ENCODE data around the gene EPHB2. TPM values are rescaled to one million over a fixed set of nuclear protein-coding genes. Genes with fewer than 3 reads are reported as not detected.

Gene EPHB2
- polyA plus RNA-seq, 1 donor from 2014 or later, result not detected

DNA sequence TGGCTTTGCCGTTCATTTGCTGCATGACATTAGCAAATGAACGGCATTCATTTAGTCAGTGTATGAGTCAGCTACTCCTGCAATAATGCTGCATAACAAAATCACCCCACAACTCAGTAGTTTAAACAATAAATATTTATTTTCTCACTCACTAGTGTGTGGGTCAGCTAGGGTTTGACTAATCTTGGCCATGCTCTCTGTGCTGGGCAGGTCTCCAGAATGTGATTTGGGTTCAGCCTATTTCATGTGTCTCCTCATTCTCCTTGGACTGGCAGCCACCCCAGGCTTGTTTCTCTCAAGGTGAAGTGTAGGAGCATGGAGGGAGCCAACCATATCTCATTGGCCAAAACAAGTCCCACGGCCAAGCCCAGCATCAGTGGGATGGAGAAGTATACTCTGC lies 157.7 kb downstream of the EPHB2 start:
- peaks cover 2% of the 10 kb centered on the region for H3K36me3 Mint-ChIP-seq

DNA sequence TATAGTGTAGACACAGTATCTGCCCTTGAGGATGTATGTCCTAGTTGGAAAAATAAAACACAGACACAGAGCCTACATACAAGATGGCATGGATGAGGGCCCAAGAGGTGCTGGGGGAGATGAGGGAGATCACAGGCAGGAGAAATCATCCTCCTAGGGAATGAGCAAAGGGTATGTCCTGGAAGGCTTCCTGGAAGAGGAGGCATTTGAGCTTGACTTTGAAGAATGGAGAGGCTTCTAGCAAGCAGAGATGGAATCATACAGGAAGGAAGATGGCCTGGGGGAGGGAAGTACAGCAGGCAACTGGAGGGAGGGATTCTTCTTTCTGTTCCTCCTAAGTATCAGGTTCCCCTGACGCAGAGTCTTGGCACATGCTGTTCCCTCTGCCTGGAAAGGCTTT lies 158.7 kb downstream of the EPHB2 start:
- Mint-ChIP-seq H3K4me1 (peaks cover 0 to 2% (median 0%) of the 10 kb centered on the region in 3 donors), H3K4me3 (no peak overlapping the region), H3K36me3 (peaks cover 2% of the 10 kb centered on the region), H3K9me3 (peaks cover 0 to 11% (median 0%) of the 10 kb centered on the region in 3 donors), H3K27ac (peak overlapping the region in 1 of 3 donors; percentile 67), H3K27me3 (peaks cover 27% of the 10 kb centered on the region)

More for the DNA sequence above, 157.7 kb downstream of the EPHB2 start:
- Mint-ChIP-seq H3K27me3 (peaks cover 27% of the 10 kb centered on the region), H3K4me1 (peaks cover 0 to 2% (median 0%) of the 10 kb centered on the region in 3 donors), H3K9me3 (peaks cover 0 to 11% (median 0%) of the 10 kb centered on the region in 3 donors), H3K27ac (no peak overlapping the region), H3K4me3 (no peak overlapping the region)

DNA sequence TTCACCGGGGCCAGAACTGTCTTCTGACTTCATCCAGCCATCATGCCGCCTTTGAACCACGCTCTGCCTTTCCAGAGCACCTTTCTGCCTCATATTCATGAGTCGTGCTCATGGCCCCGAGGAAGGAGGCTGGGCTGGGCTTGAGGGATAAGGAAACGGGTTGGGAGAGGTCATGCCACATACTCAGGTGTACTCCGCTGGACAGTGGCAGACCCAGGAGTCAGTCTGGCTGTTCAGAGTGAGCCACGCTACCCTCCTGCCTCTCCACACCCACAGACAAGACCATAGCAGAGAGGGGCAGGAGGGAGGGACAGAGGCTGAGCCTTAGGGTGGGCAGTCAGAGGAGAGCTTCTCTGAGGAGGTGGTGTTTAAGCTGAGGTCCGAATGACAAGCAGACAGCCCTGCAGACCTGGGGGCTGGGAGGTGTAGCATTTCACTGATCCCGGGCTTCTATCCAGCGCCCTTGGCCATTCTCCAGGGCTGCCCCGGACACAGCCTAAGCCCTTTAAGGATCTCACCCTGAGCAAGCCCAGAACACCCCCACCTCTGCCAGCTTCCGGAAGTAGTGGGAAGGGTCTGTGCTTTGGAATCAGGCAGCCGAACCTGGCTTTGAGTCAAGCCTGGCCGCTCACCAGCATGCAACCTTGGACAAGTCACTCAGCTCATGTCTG lies 159.7 kb downstream of the EPHB2 start:
- peaks cover 24% of the 10 kb centered on the region for H3K27me3 Mint-ChIP-seq
- peaks cover 0 to 11% (median 0%) of the 10 kb centered on the region in 3 donors for H3K9me3 Mint-ChIP-seq
- H3K4me3 Mint-ChIP-seq, result no peak overlapping the region
- peaks cover 2% of the 10 kb centered on the region for H3K36me3 Mint-ChIP-seq
- no peak overlapping the region for H3K27ac Mint-ChIP-seq
- peaks cover 0 to 2% (median 0%) of the 10 kb centered on the region in 3 donors for H3K4me1 Mint-ChIP-seq

DNA sequence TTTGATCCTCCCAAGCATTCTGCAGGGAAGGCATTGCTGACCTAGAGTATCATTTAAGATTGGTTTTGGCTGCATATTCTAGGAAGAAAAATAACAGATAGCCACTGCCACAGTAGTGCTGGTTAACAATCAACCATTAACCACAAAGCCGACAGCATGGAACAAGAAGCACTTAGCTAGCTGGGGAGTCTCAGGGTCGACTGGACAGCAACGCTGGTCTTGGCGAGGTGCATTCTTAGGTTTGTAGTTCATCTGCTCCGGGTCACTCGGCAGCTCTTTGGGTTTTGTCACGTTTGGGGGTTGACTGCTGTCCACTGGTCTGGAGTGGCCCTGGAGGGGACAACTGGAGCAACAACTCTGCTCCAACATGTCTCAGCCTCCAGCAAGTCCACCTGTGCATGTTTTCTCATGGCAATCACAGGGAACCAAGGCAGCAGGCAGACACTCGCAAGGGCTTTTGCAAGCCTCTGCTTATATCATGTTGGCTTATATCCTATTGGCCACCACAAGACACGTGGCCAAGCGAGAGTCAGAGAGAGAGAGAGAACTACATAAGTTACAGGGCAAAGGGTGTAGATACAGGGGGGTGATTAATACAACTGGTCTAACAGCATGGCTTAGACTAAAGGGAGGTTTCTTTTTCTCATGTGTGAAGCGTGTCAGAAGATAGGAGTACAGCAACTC lies 162.5 kb downstream of the EPHB2 start:
- peaks cover 6% of the 10 kb centered on the region for H3K27me3 Mint-ChIP-seq
- H3K4me3 Mint-ChIP-seq, result no peak overlapping the region
- H3K4me1 Mint-ChIP-seq, result no peaks in the 10 kb centered on the region
- H3K27ac Mint-ChIP-seq, result no peak overlapping the region
- H3K9me3 Mint-ChIP-seq, result peaks cover 0 to under 1% (median 0%) of the 10 kb centered on the region in 3 donors
- H3K36me3 Mint-ChIP-seq, result no peaks in the 10 kb centered on the region

DNA sequence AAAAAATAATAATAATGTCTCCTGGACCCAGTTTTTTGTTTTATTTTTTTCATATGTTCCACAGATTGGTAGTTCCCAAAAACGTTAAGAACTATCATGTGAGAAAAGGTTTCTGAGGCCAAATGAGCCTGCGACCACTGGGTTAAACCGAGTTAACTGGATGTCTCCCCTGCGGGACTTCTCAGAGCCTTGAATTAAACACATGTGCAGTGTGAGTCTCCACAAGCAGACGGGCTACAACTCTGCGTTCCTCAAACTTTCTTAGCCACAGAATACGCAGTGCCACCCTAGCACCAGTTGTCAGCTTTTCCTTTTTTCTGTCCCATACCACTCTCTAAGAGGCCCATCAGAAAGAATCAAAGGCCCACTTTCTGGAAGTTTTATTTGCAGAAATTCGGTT lies 164.1 kb downstream of the EPHB2 start:
- H3K4me1 Mint-ChIP-seq, result no peaks in the 10 kb centered on the region
- H3K4me3 Mint-ChIP-seq, result no peak overlapping the region
- H3K9me3 Mint-ChIP-seq, result no peaks in the 10 kb centered on the region

DNA sequence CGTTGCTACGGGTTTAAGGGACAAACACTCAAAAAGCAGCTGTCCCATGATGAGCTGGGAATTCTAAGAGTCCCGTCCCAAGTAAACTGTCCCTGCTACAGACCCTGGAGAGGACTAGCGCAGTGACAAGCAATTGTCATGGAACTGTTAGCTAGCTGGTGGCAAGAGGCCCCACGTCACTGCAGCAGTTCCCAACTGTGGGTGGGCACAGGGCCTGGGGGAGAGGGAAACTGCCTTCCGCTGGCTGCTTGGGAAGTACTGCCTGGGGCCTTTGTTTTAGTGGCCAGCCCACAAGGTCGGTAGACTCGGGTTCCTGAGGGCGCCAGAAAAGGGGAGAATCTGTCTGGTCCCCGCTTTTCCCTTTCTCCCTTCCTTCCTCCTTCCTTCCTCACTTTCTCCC lies 164.6 kb downstream of the EPHB2 start:
- Mint-ChIP-seq H3K4me3 (no peak overlapping the region), H3K36me3 (no peaks in the 10 kb centered on the region), H3K4me1 (no peaks in the 10 kb centered on the region), H3K27ac (no peak overlapping the region), H3K27me3 (peaks cover 7% of the 10 kb centered on the region), H3K9me3 (no peaks in the 10 kb centered on the region)

More for the DNA sequence above, 164.1 kb downstream of the EPHB2 start:
- Mint-ChIP-seq H3K27ac (no peak overlapping the region), H3K27me3 (peaks cover 9% of the 10 kb centered on the region), H3K36me3 (no peaks in the 10 kb centered on the region)

DNA sequence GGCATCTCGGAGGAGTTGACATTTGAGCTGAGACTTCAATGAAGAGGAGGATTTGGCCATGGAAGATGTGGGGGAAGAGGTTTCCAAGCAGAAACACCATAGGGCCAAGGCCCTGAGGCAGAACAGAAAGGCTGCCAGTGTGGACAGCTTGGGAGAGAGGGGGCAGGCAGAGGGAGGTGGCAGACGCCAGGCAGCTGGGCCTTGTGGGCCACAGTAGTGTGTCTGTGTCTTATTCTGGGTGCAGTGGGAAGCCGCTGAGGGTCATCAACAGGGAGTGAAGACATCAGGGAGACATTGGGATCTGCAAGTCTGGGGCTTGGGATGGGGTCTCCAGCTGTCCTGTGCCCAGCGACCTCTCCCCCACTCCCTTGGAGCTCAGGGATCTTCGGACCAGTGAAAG lies 165.2 kb downstream of the EPHB2 start:
- Mint-ChIP-seq H3K9me3 (no peaks in the 10 kb centered on the region), H3K36me3 (peaks cover 1% of the 10 kb centered on the region)

DNA sequence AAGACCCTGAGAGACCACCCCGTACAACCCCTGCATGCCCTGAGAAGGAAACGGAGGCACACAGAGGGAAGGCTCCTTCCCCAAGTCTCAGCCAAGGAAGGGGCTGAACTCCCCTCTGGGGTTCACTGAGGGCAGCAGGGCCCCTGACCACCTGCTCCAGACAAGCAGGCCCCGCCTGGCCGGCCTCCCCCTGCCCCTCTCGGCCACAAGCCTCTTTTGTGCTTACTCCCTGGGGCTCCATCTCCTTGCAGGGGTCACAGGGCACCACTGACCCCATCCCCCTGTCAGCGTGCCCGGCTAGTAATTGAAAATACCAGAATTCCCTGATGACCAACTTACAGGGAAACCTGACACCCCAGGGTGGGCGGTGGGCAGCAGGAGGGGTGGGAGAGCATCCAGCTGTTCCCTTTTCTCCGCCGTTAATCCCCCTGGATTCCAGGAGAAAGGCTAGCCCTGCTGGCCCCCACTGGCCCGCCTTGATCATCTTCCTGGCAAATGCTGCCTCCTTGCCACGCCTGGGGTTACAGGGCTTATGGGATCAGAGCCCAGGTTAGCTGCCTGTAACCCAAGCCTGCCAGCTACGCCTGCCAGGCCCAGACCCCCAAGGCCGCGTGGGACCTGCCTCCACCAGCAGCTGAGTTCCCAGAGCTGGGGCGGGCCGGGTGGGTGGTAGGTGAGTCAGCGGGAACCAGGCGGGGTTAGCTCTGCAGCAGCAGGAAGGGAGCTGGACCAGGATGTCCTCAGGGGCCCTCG lies 165.9 kb downstream of the EPHB2 start:
- H3K4me3 Mint-ChIP-seq, result no peak overlapping the region

More for the DNA sequence above, 165.2 kb downstream of the EPHB2 start:
- Mint-ChIP-seq H3K4me3 (no peak overlapping the region), H3K4me1 (no peaks in the 10 kb centered on the region), H3K27me3 (peaks cover 5% of the 10 kb centered on the region), H3K27ac (no peak overlapping the region)

DNA sequence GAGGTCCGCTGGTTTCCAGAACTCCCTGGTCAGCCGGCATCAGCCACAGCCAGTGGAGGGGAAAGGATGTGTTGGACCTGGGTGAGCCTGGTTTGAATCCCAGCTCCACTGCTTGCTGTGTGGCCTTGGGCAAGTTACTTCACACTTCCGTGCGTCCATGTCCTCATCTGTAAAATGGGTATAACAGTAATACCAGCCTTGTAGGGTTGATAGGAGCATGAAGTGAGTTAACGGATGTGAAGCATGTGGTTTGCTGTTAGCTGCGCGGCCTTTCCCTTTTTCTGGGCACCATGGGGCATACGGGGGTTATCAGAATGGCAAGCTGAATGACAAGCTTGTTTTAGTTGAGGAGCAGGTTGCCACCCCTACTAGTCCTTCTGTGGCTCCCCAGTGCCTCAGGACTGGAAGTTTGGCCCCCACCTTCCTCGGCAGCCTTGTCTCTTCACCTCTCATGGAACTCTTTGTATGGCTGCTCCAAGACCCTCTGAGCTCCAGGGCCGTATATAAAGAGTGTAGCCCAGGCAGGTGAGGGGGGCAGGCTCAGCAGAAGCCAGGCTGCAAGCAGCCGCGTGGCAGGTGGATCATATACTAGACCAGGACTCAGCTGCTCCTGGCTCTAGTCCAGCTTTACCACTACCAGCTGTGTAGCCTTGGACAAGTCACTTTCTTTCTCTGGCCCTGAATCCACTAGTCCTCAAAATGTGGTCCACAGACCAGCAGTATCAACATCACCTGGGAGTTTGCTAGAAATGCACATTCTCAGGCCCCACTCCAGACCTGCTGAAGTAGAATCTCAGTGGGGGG lies 166.7 kb downstream of the EPHB2 start:
- Mint-ChIP-seq H3K4me1 (no peaks in the 10 kb centered on the region), H3K9me3 (no peaks in the 10 kb centered on the region), H3K4me3 (no peak overlapping the region), H3K27ac (no peak overlapping the region), H3K27me3 (peaks cover 5% of the 10 kb centered on the region), H3K36me3 (peaks cover 2% of the 10 kb centered on the region)

More for the DNA sequence above, 165.9 kb downstream of the EPHB2 start:
- Mint-ChIP-seq H3K36me3 (peaks cover 1% of the 10 kb centered on the region), H3K4me1 (no peaks in the 10 kb centered on the region), H3K27ac (no peak overlapping the region), H3K9me3 (no peaks in the 10 kb centered on the region), H3K27me3 (peaks cover 5% of the 10 kb centered on the region)

DNA sequence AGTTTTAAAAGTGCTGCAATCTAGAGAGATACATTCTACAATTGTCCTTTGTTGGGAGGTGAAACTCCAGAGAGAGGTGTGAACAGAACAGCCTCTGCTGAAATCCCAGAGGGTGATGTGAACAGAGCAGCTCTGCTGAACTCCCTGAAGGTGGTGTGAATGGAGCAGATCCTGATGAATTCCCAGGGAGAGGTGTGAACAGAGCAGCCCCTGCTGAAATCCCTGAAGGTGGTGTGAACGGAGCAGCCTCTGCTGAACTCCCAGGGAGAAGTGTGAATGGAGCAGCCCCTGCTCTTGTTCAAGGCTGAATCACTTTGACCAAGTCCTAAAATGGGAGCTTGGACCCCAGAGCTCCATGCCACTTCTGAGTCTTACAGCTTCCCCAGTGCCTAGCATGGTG lies 167.3 kb downstream of the EPHB2 start:
- no peaks in the 10 kb centered on the region for H3K9me3 Mint-ChIP-seq
- no peaks in the 10 kb centered on the region for H3K4me1 Mint-ChIP-seq
- H3K36me3 Mint-ChIP-seq, result peaks cover 2% of the 10 kb centered on the region
- H3K27me3 Mint-ChIP-seq, result peaks cover 5% of the 10 kb centered on the region
- H3K4me3 Mint-ChIP-seq, result no peak overlapping the region
- H3K27ac Mint-ChIP-seq, result no peak overlapping the region

DNA sequence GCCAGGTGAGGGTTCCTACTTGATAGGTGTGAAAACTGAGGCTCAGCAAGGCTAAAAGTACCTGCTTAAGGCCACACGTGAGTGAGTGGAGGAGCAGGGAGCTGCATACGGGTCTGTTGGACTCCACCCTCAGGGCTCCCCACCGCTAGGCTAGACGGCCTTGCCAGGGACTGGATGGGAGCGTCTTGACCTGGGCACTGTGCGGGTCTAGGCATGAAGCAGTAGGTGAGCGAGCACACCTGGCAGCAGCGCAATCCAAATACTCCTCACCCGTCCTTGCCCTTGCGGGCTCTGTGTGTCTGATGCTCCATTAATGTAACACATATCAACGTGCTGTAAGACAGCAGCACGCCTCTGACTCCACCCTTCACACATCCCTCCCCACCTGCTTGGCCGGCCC lies 168.0 kb downstream of the EPHB2 start:
- Mint-ChIP-seq H3K4me1 (no peaks in the 10 kb centered on the region), H3K27ac (no peak overlapping the region)

DNA sequence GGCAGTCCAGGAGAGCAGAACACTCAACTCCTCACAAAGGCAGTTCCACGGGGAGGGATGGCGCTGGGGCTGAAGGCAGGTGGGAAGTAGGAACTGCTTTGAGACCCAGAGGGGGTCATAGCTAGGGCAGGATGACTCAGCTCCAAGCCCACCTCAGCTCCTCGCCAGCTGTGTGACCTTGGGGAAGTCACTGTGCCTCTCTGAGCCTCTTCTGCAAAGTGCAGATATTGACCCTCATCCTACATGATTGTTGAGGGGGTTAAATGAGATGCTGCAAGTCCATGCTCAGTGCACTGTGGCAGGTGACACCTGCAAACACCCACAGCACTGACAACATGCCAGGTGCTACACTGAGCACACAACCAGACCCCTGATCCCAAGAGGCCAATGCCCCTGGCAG lies 168.8 kb downstream of the EPHB2 start:
- H3K9me3 Mint-ChIP-seq, result no peaks in the 10 kb centered on the region
- H3K36me3 Mint-ChIP-seq, result peaks cover 4% of the 10 kb centered on the region
- peaks cover 5% of the 10 kb centered on the region for H3K27me3 Mint-ChIP-seq
- H3K4me1 Mint-ChIP-seq, result no peaks in the 10 kb centered on the region
- H3K27ac Mint-ChIP-seq, result no peak overlapping the region
- no peak overlapping the region for H3K4me3 Mint-ChIP-seq

More for the DNA sequence above, 168.0 kb downstream of the EPHB2 start:
- H3K4me3 Mint-ChIP-seq, result no peak overlapping the region
- H3K27me3 Mint-ChIP-seq, result peaks cover 5% of the 10 kb centered on the region
- H3K9me3 Mint-ChIP-seq, result no peaks in the 10 kb centered on the region
- H3K36me3 Mint-ChIP-seq, result peaks cover 2% of the 10 kb centered on the region

DNA sequence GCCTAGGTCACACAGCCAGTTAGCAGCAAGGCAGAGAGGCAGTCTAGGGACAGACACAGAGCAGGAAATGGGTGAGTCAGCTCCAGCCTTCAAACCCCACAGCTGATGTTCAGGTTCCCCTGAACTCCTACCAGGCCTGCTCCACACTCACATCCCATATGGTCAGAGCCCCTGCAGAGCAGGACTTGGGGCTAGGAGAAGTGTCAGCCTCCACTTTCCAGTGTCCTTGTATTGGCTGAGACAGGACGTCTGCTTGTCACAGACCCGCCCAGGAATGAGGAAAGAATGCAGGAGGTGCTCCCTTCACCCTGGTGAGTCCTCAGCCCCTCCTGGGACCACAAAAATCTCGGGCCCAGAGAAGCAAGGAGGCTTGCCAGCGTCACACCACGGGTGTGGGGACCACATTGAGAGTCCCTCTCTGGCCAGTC lies 169.5 kb downstream of the EPHB2 start:
- Mint-ChIP-seq H3K9me3 (no peaks in the 10 kb centered on the region), H3K27ac (no peak overlapping the region), H3K36me3 (peaks cover 4% of the 10 kb centered on the region), H3K4me3 (no peak overlapping the region), H3K4me1 (peaks cover 0 to 5% (median 1%) of the 10 kb centered on the region in 3 donors), H3K27me3 (peaks cover 5% of the 10 kb centered on the region)

DNA sequence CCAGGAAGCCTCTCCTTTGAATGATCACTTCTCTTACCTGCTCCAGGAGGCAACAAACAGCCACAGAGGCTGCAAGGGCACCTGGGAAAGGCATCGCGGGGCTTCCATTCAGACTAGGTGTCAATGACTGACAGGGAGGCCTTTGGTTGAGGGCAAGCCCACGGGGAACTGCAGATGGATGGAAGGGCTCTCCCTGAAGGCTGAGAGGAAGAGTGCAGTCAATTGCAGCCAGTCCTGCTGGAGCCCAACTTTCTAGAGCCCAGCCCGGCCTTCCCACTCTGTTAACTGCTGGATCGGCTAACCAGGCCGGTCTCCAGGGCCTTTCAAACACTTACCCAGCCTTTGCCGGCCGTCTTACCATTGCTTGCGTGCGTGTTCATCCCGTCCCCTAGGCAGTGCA lies 172.8 kb downstream of the EPHB2 start:
- Mint-ChIP-seq H3K4me3 (no peak overlapping the region), H3K36me3 (peaks cover 4% of the 10 kb centered on the region), H3K9me3 (no peaks in the 10 kb centered on the region), H3K27ac (no peak overlapping the region), H3K27me3 (peaks cover 7% of the 10 kb centered on the region), H3K4me1 (peaks cover 0 to 8% (median 1%) of the 10 kb centered on the region in 3 donors)
